Measurements from ENCODE around the gene ZNF681.

DNA sequence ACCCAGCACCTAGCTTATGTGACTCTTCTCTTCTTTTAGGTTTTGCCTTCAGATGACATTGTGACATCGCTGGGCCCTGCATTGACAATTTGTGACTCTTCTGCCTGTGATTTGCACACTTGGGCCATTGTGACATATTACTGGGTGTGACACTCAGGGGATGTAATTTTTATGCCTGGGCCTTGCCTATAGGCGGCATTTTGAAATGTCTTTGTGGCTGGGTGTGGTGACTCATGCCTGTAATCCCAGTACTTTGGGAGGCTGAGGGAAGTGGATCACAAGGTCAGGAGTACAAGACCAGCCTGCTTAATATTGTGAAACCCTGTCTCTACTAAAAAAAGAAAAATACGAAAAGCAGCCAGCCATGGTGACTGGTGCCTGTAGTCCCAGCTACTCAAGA, 28.4 kb upstream of the ZNF681 start:
- TF ChIP-seq CTCF (IDR thresholded peaks at IDR 0.05) = no peak
- no peak for TF ChIP-seq POLR2A (IDR thresholded peaks at IDR 0.05)

Measured in right lobe of liver (tissue), 4 donors.